ENCODE results near the gene FHOD3. TPM values are rescaled to one million over a fixed set of nuclear protein-coding genes. Genes with fewer than 3 reads are reported as not detected.

FHOD3 gene
- total RNA-seq, 1 experiment from 2014 or later: 18.1 TPM

DNA sequence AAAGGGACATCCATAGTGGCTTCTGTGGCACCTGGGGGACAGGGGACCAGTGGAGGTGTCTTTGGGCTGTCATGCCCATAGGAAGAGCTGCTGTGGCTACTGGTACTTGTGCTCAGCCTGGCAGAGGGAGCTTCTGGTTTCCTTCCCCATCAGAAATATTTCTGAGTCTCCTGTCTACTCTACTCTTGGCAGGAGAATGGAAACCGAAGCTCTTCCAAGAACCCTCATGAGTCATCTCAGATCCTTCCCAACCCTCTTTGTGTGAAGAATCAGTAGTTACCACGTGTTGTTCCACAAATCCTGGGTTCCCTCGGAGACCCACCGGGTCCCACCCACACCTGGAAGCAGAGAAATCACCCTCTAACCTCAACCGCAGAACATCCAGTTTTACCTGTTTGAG lies 234.9 kb downstream of the FHOD3 start:
- intact Hi-C loops (cut with micrococcal nuclease): no loop called here
- DNase-seq (peak; percentile 51), ATAC-seq (peak; percentile 54)
- Histone ChIP-seq H3K4me2 (ENCODE audit: low read length) (no peak overlapping the region), H4K20me1 (ENCODE audit: low read length) (no peaks in the 10 kb centered on the region), H3K27me3 (ENCODE audit: low read length) (no peaks in the 10 kb centered on the region), H3K4me1 (ENCODE audit: insufficient read depth, low read length) (peaks cover 8% of the 10 kb centered on the region), H3K9me3 (ENCODE audit: low read length) (no peaks in the 10 kb centered on the region), H3K36me3 (ENCODE audit: low read depth, low read length) (no peaks in the 10 kb centered on the region), H3K4me3 (ENCODE audit: low read length) (no peak overlapping the region), H3K27ac (ENCODE audit: low read length) (0 out of 2 replicates have a peak overlapping the region, but pooled peaks have one; percentile 11), H3F3A (ENCODE audit: low read length, unreplicated experiment) (no peaks in the 10 kb centered on the region), H2AFZ (ENCODE audit: low read length) (no peak overlapping the region), H3K9me2 (replicated peaks; ENCODE audit: low read length) (no peaks in the 10 kb centered on the region), H3K9ac (ENCODE audit: low read length) (no peak overlapping the region), H3K79me2 (ENCODE audit: low read length) (no peaks in the 10 kb centered on the region)
- CTCF ChIA-PET: no interaction called here
- TF ChIP-seq EZH2phosphoT487 (IDR thresholded peaks at IDR 0.05; ENCODE audit: borderline replicate concordance, low read length): no peak
- BruUV-seq (replicated peaks): no TSS peak
- POLR2A ChIA-PET (ENCODE audit: unreplicated experiment): no interaction called here

- Histone ChIP-seq H3K9me2 (replicated peaks; ENCODE audit: low read length) (no peaks in the 10 kb centered on the region), H3K4me2 (ENCODE audit: low read length) (no peak overlapping the region), H3K79me2 (ENCODE audit: low read length) (no peaks in the 10 kb centered on the region), H3K9ac (ENCODE audit: low read length) (no peak overlapping the region), H3K4me3 (ENCODE audit: low read length) (no peak overlapping the region), H3K27me3 (ENCODE audit: low read length) (no peaks in the 10 kb centered on the region), H2AFZ (ENCODE audit: low read length) (no peak overlapping the region), H4K20me1 (ENCODE audit: low read length) (no peaks in the 10 kb centered on the region), H3K36me3 (ENCODE audit: low read depth, low read length) (no peaks in the 10 kb centered on the region), H3K4me1 (ENCODE audit: insufficient read depth, low read length) (peaks cover 3% of the 10 kb centered on the region), H3K9me3 (ENCODE audit: low read length) (no peaks in the 10 kb centered on the region), H3K27ac (ENCODE audit: low read length) (no peak overlapping the region), H3F3A (ENCODE audit: low read length, unreplicated experiment) (no peaks in the 10 kb centered on the region)
- no peak for DNase-seq
- intact Hi-C loops (cut with micrococcal nuclease): no loop called here
- POLR2A ChIA-PET (ENCODE audit: unreplicated experiment): no interaction called here
- CTCF ChIA-PET: no interaction called here
- TF ChIP-seq EZH2 (IDR thresholded peaks at IDR 0.05; ENCODE audit: low read length, unreplicated experiment): no peak
- TF ChIP-seq CTCF (conservative IDR thresholded peaks at IDR 0.05; ENCODE audit: low read depth, low read length): no peak
- no peak for TF ChIP-seq EZH2phosphoT487 (IDR thresholded peaks at IDR 0.05; ENCODE audit: borderline replicate concordance, low read length)
- ATAC-seq: no peak
- BruUV-seq (replicated peaks): no TSS peak
These were observed 235.3 kb downstream of the FHOD3 start for GRCh38 chr18:36532815-36533214.

DNA sequence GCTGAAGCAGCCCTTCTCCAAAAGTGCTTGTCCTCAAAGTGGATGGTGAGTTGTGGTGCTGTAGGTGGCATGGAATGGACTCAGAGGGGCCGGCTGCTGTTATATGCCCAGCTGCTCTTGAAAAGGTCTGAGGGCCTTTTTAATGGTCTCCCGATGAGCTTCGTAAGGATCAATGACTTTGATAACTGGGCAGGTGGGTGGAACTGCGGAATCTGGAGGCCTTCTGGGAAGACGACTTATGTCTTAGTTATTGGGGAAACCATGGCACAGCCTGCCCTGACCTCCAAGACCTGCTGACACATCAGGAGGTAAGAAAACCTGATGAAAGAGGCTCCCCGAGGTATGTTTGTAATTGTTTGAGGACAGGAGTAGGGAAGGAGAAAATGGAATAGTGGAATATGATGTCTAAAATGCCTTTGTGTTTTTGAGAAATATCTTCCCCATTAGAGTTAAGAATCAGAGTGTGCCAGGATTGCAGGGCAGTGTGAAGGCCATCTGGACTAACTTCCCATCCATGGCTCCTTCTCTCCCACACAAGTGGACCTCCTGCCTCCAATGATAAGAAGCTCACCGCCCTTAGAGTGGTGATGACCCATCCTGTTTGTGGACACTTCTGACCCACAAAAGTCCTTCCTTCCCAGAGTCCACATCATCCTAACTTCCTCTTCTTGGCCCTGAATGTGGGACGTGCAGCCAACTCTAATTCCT lies 236.1 kb downstream of the FHOD3 start:
- POLR2A ChIA-PET (ENCODE audit: unreplicated experiment): no interaction called here

More for the DNA sequence above, 236.1 kb downstream of the FHOD3 start:
- Histone ChIP-seq H3K27ac (ENCODE audit: low read length) (no peak overlapping the region), H3K9me2 (replicated peaks; ENCODE audit: low read length) (no peaks in the 10 kb centered on the region), H3K27me3 (ENCODE audit: low read length) (no peaks in the 10 kb centered on the region), H3K4me1 (ENCODE audit: insufficient read depth, low read length) (no peaks in the 10 kb centered on the region), H3K9ac (ENCODE audit: low read length) (no peak overlapping the region), H3K4me2 (ENCODE audit: low read length) (no peak overlapping the region), H4K20me1 (ENCODE audit: low read length) (no peaks in the 10 kb centered on the region), H3K36me3 (ENCODE audit: low read depth, low read length) (no peaks in the 10 kb centered on the region), H3K9me3 (ENCODE audit: low read length) (no peaks in the 10 kb centered on the region), H3K4me3 (ENCODE audit: low read length) (no peak overlapping the region), H2AFZ (ENCODE audit: low read length) (no peak overlapping the region), H3K79me2 (ENCODE audit: low read length) (no peaks in the 10 kb centered on the region), H3F3A (ENCODE audit: low read length, unreplicated experiment) (no peaks in the 10 kb centered on the region)
- intact Hi-C loops (cut with micrococcal nuclease): no loop called here
- BruUV-seq (replicated peaks): no TSS peak
- no peak for ATAC-seq
- DNase-seq: no peak
- no peak for TF ChIP-seq EZH2 (IDR thresholded peaks at IDR 0.05; ENCODE audit: low read length, unreplicated experiment)
- CTCF ChIA-PET: no interaction called here
